ENCODE data around the gene ASS1. TPM values are rescaled to one million over a fixed set of nuclear protein-coding genes. Genes with fewer than 3 reads are reported as not detected.

Gene ASS1
- total RNA-seq, 1 experiment from 2014 or later: 299 TPM

GRCh38 chr9:130429381-130429780, 15.4 kb upstream of the ASS1 start:
- CTCF ChIA-PET: interaction anchor here (0.5 to 0.7 kb wide), 2 partner anchors 31 to 879 kb away, joined by 3 to 4 read pairs; no protein-coding TSS in a partner anchor
- BruUV-seq (replicated peaks): no TSS peak
- DNase-seq (ENCODE audit: unreplicated experiment): no peak
- no peak overlapping the region for H3K27ac Mint-ChIP-seq (ENCODE audit: low read depth, unreplicated experiment)
- H3K27me3 Mint-ChIP-seq (ENCODE audit: insufficient read depth, unreplicated experiment): no peaks in the 10 kb centered on the region
- TF ChIP-seq, protein P1, sequence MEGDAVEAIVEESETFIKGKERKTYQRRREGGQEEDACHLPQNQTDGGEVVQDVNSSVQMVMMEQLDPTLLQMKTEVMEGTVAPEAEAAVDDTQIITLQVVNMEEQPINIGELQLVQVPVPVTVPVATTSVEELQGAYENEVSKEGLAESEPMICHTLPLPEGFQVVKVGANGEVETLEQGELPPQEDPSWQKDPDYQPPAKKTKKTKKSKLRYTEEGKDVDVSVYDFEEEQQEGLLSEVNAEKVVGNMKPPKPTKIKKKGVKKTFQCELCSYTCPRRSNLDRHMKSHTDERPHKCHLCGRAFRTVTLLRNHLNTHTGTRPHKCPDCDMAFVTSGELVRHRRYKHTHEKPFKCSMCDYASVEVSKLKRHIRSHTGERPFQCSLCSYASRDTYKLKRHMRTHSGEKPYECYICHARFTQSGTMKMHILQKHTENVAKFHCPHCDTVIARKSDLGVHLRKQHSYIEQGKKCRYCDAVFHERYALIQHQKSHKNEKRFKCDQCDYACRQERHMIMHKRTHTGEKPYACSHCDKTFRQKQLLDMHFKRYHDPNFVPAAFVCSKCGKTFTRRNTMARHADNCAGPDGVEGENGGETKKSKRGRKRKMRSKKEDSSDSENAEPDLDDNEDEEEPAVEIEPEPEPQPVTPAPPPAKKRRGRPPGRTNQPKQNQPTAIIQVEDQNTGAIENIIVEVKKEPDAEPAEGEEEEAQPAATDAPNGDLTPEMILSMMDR (IDR thresholded peaks at IDR 0.05; ENCODE audit: unreplicated experiment): no peak
- intact Hi-C loops (cut with micrococcal nuclease): no loop called here
- peaks cover 5% of the 10 kb centered on the region for H3K36me3 Mint-ChIP-seq (ENCODE audit: insufficient read depth, unreplicated experiment)
- POLR2A ChIA-PET: no interaction called here
- peaks cover 7% of the 10 kb centered on the region for H3K9me3 Mint-ChIP-seq (ENCODE audit: unreplicated experiment)
- H3K4me1 Mint-ChIP-seq (ENCODE audit: insufficient read depth, unreplicated experiment): peaks cover 16% of the 10 kb centered on the region
- no peak overlapping the region for H3K4me3 Mint-ChIP-seq (ENCODE audit: unreplicated experiment)

DNA sequence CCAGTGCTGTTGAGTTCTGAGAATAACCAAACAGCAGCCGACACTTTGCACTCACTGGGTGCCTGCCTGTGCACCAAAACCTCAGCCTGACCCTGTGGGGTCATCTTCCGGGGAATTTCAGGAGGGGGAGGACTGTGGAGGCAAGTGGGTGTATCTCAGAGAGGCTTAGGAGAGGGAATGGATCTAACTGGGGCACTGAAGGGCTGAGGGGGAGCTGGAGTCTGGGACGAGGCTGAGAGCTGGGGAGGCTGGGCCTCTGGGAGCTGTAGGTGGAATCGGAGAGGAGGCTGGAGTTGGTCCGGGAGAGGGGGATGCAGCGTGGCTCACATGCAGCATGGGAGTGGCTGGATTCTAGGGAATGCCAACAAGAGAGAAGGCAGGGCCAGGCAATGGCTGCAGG, 14.9 kb upstream of the ASS1 start:
- no peak overlapping the region for H3K4me3 Mint-ChIP-seq (ENCODE audit: unreplicated experiment)
- no peak overlapping the region for H3K27ac Mint-ChIP-seq (ENCODE audit: low read depth, unreplicated experiment)
- intact Hi-C loops (cut with micrococcal nuclease): no loop called here
- TF ChIP-seq, protein P1 (IDR thresholded peaks at IDR 0.05; ENCODE audit: unreplicated experiment): no peak
- H3K27me3 Mint-ChIP-seq (ENCODE audit: insufficient read depth, unreplicated experiment): no peaks in the 10 kb centered on the region
- H3K4me1 Mint-ChIP-seq (ENCODE audit: insufficient read depth, unreplicated experiment): peaks cover 16% of the 10 kb centered on the region
- no TSS peak for BruUV-seq (replicated peaks)
- ChIA-PET CTCF (no interaction called here), POLR2A (no interaction called here)
- H3K36me3 Mint-ChIP-seq (ENCODE audit: insufficient read depth, unreplicated experiment): peaks cover 5% of the 10 kb centered on the region
- peaks cover 7% of the 10 kb centered on the region for H3K9me3 Mint-ChIP-seq (ENCODE audit: unreplicated experiment)
- no peak for DNase-seq (ENCODE audit: unreplicated experiment)

GRCh38 chr9:130430232-130430631, 14.5 kb upstream of the ASS1 start:
- DNase-seq (ENCODE audit: unreplicated experiment): no peak
- no peak overlapping the region for H3K4me3 Mint-ChIP-seq (ENCODE audit: unreplicated experiment)
- intact Hi-C loops (cut with micrococcal nuclease): no loop called here
- peaks cover 16% of the 10 kb centered on the region for H3K4me1 Mint-ChIP-seq (ENCODE audit: insufficient read depth, unreplicated experiment)
- peaks cover 7% of the 10 kb centered on the region for H3K36me3 Mint-ChIP-seq (ENCODE audit: insufficient read depth, unreplicated experiment)
- H3K27me3 Mint-ChIP-seq (ENCODE audit: insufficient read depth, unreplicated experiment): no peaks in the 10 kb centered on the region
- no TSS peak for BruUV-seq (replicated peaks)
- ChIA-PET POLR2A (no interaction called here), CTCF (no interaction called here)
- peaks cover 7% of the 10 kb centered on the region for H3K9me3 Mint-ChIP-seq (ENCODE audit: unreplicated experiment)
- H3K27ac Mint-ChIP-seq (ENCODE audit: low read depth, unreplicated experiment): no peak overlapping the region
- TF ChIP-seq, protein P1 (IDR thresholded peaks at IDR 0.05; ENCODE audit: unreplicated experiment): no peak

GRCh38 chr9:130430734-130431535, 13.8 kb upstream of the ASS1 start:
- TF ChIP-seq, protein P1 (IDR thresholded peaks at IDR 0.05; ENCODE audit: unreplicated experiment): no peak

More at GRCh38 chr9:130430734-130431535, 13.8 kb upstream of the ASS1 start:
- no TSS peak for BruUV-seq (replicated peaks)
- H3K36me3 Mint-ChIP-seq (ENCODE audit: insufficient read depth, unreplicated experiment): peaks cover 11% of the 10 kb centered on the region
- H3K27me3 Mint-ChIP-seq (ENCODE audit: insufficient read depth, unreplicated experiment): no peaks in the 10 kb centered on the region
- DNase-seq (ENCODE audit: unreplicated experiment): no peak
- H3K4me1 Mint-ChIP-seq (ENCODE audit: insufficient read depth, unreplicated experiment): peaks cover 16% of the 10 kb centered on the region
- no peak overlapping the region for H3K4me3 Mint-ChIP-seq (ENCODE audit: unreplicated experiment)
- no peak overlapping the region for H3K27ac Mint-ChIP-seq (ENCODE audit: low read depth, unreplicated experiment)
- ChIA-PET POLR2A (interaction anchor here (1.1 kb wide), 1 partner anchor 17 kb away, joined by 3 read pairs; no protein-coding TSS in a partner anchor), CTCF (interaction anchor here (1.2 kb wide), 1 partner anchor 9 kb away, joined by 3 read pairs; no protein-coding TSS in a partner anchor)
- H3K9me3 Mint-ChIP-seq (ENCODE audit: unreplicated experiment): peaks cover 7% of the 10 kb centered on the region
- intact Hi-C loops (cut with micrococcal nuclease): no loop called here

All from MCF 10A (cell line).